ENCODE data around the gene IPO4.

Gene IPO4

GRCh38 chr14:24139272-24139934 is 49.2 kb downstream of the IPO4 start:
- CTCF ChIA-PET, result interaction anchor here (0.5 kb wide), 1 partner anchor 1218 kb away, joined by 4 read pairs; no protein-coding TSS in a partner anchor
- no peak for TF ChIP-seq CTCF (conservative IDR thresholded peaks at IDR 0.05; ENCODE audit: low read depth)
- POLR2A ChIA-PET (ENCODE audit: low non-redundant PET), result no interaction called here
- H3K27ac ChIP-seq, result peak overlapping the region; percentile 96
- no peak for DNase-seq (ENCODE audit: low spot score)

GRCh38 chr14:24138396-24139271 is 50.0 kb downstream of the IPO4 start:
- no peak for TF ChIP-seq CTCF (conservative IDR thresholded peaks at IDR 0.05; ENCODE audit: low read depth)
- H3K27ac ChIP-seq, result peak overlapping the region; percentile 96
- ChIA-PET POLR2A (ENCODE audit: low non-redundant PET) (interaction anchor here (0.8 to 1.3 kb wide), 2 partner anchors 8 to 23 kb away, joined by 3 to 4 read pairs; partner anchors contain the start of genes IRF9, PSME2 and RNF31), CTCF (interaction anchor here (0.5 to 1.4 kb wide), 5 partner anchors 11 to 1217 kb away, joined by 3 to 4 read pairs (median 4); no protein-coding TSS in a partner anchor)
- DNase-seq (ENCODE audit: low spot score), result no peak

GRCh38 chr14:24137529-24138395 is 50.9 kb downstream of the IPO4 start:
- TF ChIP-seq CTCF (conservative IDR thresholded peaks at IDR 0.05; ENCODE audit: low read depth), result no peak
- no peak for DNase-seq (ENCODE audit: low spot score)
- peak overlapping the region; percentile 96 for H3K27ac ChIP-seq
- CTCF ChIA-PET, result interaction anchor here (0.5 to 1.4 kb wide), 6 partner anchors 9 to 36 kb away, joined by 3 to 5 read pairs (median 4); partner anchors contain the start of genes PSME2 and RNF31
- POLR2A ChIA-PET (ENCODE audit: low non-redundant PET), result interaction anchor here (0.6 to 2.6 kb wide), 4 partner anchors 9 to 24 kb away, joined by 3 to 12 read pairs (median 4); partner anchors contain the start of genes DCAF11, IRF9, NRL and PSME2

GRCh38 chr14:24136684-24137528 is 51.7 kb downstream of the IPO4 start:
- DNase-seq (ENCODE audit: low spot score), result no peak
- H3K27ac ChIP-seq, result peak overlapping the region; percentile 96
- ChIA-PET CTCF (interaction anchor here (0.6 to 1.4 kb wide), 4 partner anchors 10 to 29 kb away, joined by 4 to 7 read pairs (median 4); partner anchors contain the start of genes IRF9, PSME2 and RNF31), POLR2A (ENCODE audit: low non-redundant PET) (interaction anchor here (0.6 to 2.6 kb wide), 2 partner anchors 10 to 23 kb away, joined by 3 to 12 read pairs; partner anchors contain the start of genes DCAF11, NRL and RNF31)
- no peak for TF ChIP-seq CTCF (conservative IDR thresholded peaks at IDR 0.05; ENCODE audit: low read depth)

GRCh38 chr14:24135834-24136683 is 52.6 kb downstream of the IPO4 start, which contains the start of gene PSME1:
Gene PSME1 (plus strand): TSS chr14:24136194. CDS start chr14:24136263, 69 bp downstream.
- ChIA-PET CTCF (interaction anchor here (1.3 kb wide), 1 partner anchor 25 kb away, joined by 7 read pairs; the partner anchor contains the start of gene IRF9), POLR2A (ENCODE audit: low non-redundant PET) (interaction anchor here (0.9 to 2.6 kb wide), 3 partner anchors 11 to 22 kb away, joined by 3 to 12 read pairs (median 5); partner anchors contain the start of genes DCAF11, NRL, PSME2 and RNF31)
- DNase-seq (ENCODE audit: low spot score), result peak; percentile 94
- H3K27ac ChIP-seq, result peak within 1 kb of the TSS; percentile 96
- no peak for TF ChIP-seq CTCF (conservative IDR thresholded peaks at IDR 0.05; ENCODE audit: low read depth)

All from RWPE1 (cell line).